ENCODE data around the gene FIBP. TPM values are rescaled to one million over a fixed set of nuclear protein-coding genes. Genes with fewer than 3 reads are reported as not detected.

FIBP gene
- total and polyA plus RNA-seq, 9 donors: 47.1 to 63.8 (median 59.2) TPM

- H3K36me3 ChIP-seq (ENCODE audit: control insufficient read depth, insufficient read depth, low read length): peaks cover 48% of the 10 kb centered on the region
- H3K9me3 ChIP-seq (replicated peaks; ENCODE audit: control insufficient read depth, low read depth, low read length): no peaks in the 10 kb centered on the region
- H3K27me3 ChIP-seq (ENCODE audit: control insufficient read depth, insufficient read depth, low read length): no peaks in the 10 kb centered on the region
- DNase-seq: no peak
- H3K4me3 ChIP-seq (ENCODE audit: low read length): no peak overlapping the region
- 84% methylated on average over 22 of the region's 28 CpGs for WGBS (ENCODE audit: insufficient coverage)
- peaks cover 19% of the 10 kb centered on the region for H3K4me1 ChIP-seq (ENCODE audit: control insufficient read depth, insufficient read depth, low read length)
- no peak overlapping the region for H3K27ac ChIP-seq (ENCODE audit: low read length)
Observed at GRCh38 chr11:65883786-65884715, 4.2 kb downstream of the FIBP start.

- no peaks in the 10 kb centered on the region for H3K9me3 ChIP-seq (replicated peaks; ENCODE audit: control insufficient read depth, low read depth, low read length)
- peaks cover 48% of the 10 kb centered on the region for H3K36me3 ChIP-seq (ENCODE audit: control insufficient read depth, insufficient read depth, low read length)
- H3K27ac ChIP-seq (ENCODE audit: low read length): no peak overlapping the region
- peak; percentile 10 for DNase-seq
- no peaks in the 10 kb centered on the region for H3K27me3 ChIP-seq (ENCODE audit: control insufficient read depth, insufficient read depth, low read length)
- H3K4me3 ChIP-seq (ENCODE audit: low read length): no peak overlapping the region
- 85% methylated on average over 7 of the region's 13 CpGs for WGBS (ENCODE audit: insufficient coverage)
- H3K4me1 ChIP-seq (ENCODE audit: control insufficient read depth, insufficient read depth, low read length): peaks cover 14% of the 10 kb centered on the region
Observed at GRCh38 chr11:65883058-65883761, 5.1 kb downstream of the FIBP start.

DNA sequence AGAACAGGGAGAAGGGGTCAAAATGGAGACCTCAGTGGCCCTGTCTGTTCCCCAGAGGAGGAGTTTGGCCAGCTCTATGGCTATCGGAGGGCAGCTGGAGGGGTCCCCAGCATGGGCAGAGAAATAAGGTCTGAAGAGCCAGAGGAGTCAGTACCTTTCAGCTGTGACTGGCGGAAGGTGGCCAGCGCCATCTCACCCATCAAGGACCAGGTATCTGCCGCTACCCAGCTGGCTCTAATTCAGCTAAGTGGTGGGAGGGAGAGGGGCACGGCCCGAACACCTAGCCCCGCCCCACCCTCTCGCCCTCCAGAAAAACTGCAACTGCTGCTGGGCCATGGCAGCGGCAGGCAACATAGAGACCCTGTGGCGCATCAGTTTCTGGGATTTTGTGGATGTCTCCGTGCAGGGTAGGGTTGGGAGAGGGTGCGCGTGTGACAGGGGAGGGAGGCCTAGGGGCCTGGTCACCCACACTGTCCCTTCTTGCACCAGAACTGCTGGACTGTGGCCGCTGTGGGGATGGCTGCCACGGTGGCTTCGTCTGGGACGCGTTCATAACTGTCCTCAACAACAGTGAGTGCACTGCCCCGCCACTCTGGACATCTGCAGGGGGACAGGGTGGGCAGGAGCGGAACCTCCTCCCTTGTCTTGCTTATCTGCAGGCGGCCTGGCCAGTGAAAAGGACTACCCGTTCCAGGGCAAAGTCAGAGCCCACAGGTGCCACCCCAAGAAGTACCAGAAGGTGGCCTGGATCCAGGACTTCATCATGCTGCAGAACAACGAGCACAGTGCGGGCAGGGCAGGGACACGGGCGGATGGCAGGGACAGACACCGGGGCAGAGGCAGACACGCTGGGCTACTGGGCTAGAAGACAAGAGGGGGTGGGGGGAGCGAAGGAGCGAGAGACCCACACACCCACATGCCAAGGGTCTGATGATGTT, 5.9 kb downstream of the FIBP start:
- no peaks in the 10 kb centered on the region for H3K27me3 ChIP-seq (ENCODE audit: control insufficient read depth, insufficient read depth, low read length)
- 93% methylated on average over 20 of the region's 30 CpGs for WGBS (ENCODE audit: insufficient coverage)
- H3K36me3 ChIP-seq (ENCODE audit: control insufficient read depth, insufficient read depth, low read length): peaks cover 48% of the 10 kb centered on the region

GRCh38 chr11:65880844-65881421, 7.3 kb downstream of the FIBP start:
- no peak overlapping the region for H3K27ac ChIP-seq (ENCODE audit: low read length)
- DNase-seq: no peak
- 81% methylated on average over 4 of the region's 7 CpGs for WGBS (ENCODE audit: insufficient coverage)
- H3K36me3 ChIP-seq (ENCODE audit: control insufficient read depth, insufficient read depth, low read length): peaks cover 38% of the 10 kb centered on the region
- peaks cover 6% of the 10 kb centered on the region for H3K4me1 ChIP-seq (ENCODE audit: control insufficient read depth, insufficient read depth, low read length)
- no peaks in the 10 kb centered on the region for H3K27me3 ChIP-seq (ENCODE audit: control insufficient read depth, insufficient read depth, low read length)
- H3K9me3 ChIP-seq (replicated peaks; ENCODE audit: control insufficient read depth, low read depth, low read length): no peaks in the 10 kb centered on the region
- no peak overlapping the region for H3K4me3 ChIP-seq (ENCODE audit: low read length)

More for the DNA sequence above, 5.9 kb downstream of the FIBP start:
- DNase-seq: no peak
- Histone ChIP-seq H3K9me3 (replicated peaks; ENCODE audit: control insufficient read depth, low read depth, low read length) (no peaks in the 10 kb centered on the region), H3K4me3 (ENCODE audit: low read length) (no peak overlapping the region), H3K4me1 (ENCODE audit: control insufficient read depth, insufficient read depth, low read length) (peaks cover 8% of the 10 kb centered on the region), H3K27ac (ENCODE audit: low read length) (no peak overlapping the region)

GRCh38 chr11:65880027-65880426, 8.2 kb downstream of the FIBP start:
- Histone ChIP-seq H3K4me1 (ENCODE audit: control insufficient read depth, insufficient read depth, low read length) (peaks cover 6% of the 10 kb centered on the region), H3K27me3 (ENCODE audit: control insufficient read depth, insufficient read depth, low read length) (no peaks in the 10 kb centered on the region), H3K9me3 (replicated peaks; ENCODE audit: control insufficient read depth, low read depth, low read length) (no peaks in the 10 kb centered on the region), H3K4me3 (ENCODE audit: low read length) (no peak overlapping the region), H3K27ac (ENCODE audit: low read length) (no peak overlapping the region), H3K36me3 (ENCODE audit: control insufficient read depth, insufficient read depth, low read length) (peaks cover 29% of the 10 kb centered on the region)
- no peak for DNase-seq
- WGBS (ENCODE audit: insufficient coverage): 72% methylated on average over 6 of the region's 7 CpGs

DNA sequence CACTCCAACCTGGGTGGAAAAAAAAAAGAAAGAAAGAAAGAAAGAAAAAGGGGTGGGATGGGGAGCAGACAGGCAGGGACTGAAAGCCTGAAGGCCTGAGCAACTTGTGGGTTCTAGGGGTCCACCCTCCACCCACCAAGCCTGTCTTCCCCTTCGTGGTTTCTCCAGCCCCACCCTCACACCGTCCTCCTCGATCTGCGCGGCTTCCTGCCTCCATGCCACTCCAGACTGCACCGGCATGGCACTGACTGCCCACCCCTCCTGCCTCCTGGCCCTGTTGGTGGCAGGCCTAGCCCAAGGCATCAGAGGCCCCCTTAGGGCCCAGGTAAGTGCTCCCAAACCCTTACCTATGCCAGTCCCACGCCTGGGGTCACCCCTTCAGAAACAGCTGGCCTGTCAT, 8.7 kb downstream of the FIBP start, which contains the start of gene CTSW:
TSS of gene CTSW (plus strand) at position 221 of the 400 bp plus-strand sequence. CDS start at position 239, 18 bp downstream.
- 80% methylated on average over 5 of the region's 7 CpGs for WGBS (ENCODE audit: insufficient coverage)
- no peak within 1 kb of the TSS for H3K27ac ChIP-seq (ENCODE audit: low read length)
- H3K36me3 ChIP-seq (ENCODE audit: control insufficient read depth, insufficient read depth, low read length): peaks cover 25% of the 10 kb centered on the region
- no peaks in the 10 kb centered on the region for H3K9me3 ChIP-seq (replicated peaks; ENCODE audit: control insufficient read depth, low read depth, low read length)
- no peak for DNase-seq
- H3K27me3 ChIP-seq (ENCODE audit: control insufficient read depth, insufficient read depth, low read length): no peaks in the 10 kb centered on the region
- no peak within 1 kb of the TSS for H3K4me3 ChIP-seq (ENCODE audit: low read length)
- H3K4me1 ChIP-seq (ENCODE audit: control insufficient read depth, insufficient read depth, low read length): peaks cover 4% of the 10 kb centered on the region

GRCh38 chr11:65873318-65874156, 14.7 kb downstream of the FIBP start:
- DNase-seq: peak; percentile 96
- no peaks in the 10 kb centered on the region for H3K9me3 ChIP-seq (replicated peaks; ENCODE audit: control insufficient read depth, low read depth, low read length)
- WGBS (ENCODE audit: insufficient coverage): under 1% methylated on average over 34 of the region's 54 CpGs

DNA sequence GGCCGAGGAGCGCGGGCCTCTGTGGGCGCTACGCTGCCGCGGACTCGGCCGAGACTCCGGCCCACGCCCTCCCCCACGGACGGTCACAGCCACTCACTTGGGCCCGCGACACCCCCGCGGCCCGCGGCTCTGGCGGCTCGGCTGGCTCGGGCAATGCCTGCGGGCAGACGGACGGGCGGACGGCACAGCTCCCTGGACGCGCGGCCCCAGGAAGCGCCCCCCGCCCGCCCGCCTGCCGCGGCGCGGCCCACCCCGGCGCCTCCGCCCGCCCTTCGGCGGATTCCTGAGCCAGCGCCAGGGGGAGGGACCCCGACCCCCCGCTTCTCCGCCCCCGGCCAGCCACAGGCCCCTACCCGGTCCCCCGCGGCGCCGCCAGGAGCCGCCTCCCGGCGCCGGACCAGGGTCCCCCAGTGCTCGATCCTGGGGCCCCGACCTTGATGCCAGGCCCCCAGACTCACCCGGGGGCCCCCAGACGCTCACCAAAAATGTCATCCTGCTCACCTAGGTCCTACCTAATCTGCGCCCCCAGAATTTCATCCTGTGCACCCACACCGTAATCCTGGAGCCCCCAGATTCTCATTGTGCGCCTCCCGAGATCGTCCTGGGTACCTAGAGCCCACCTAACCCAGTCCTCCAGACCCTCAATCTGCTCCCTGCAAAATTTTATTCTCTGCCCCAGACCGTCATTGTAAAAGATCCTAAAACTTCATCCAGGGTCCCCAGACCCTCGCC, 15.5 kb downstream of the FIBP start, which contains the start of gene EFEMP2:
TSS of gene EFEMP2 (minus strand) at position 215 of the 732 bp plus-strand sequence. CDS start 446 bp downstream, outside the sequence.
- Histone ChIP-seq H3K4me3 (ENCODE audit: low read length) (peak within 1 kb of the TSS; percentile 68), H3K4me1 (ENCODE audit: control insufficient read depth, insufficient read depth, low read length) (peaks cover 33% of the 10 kb centered on the region), H3K27me3 (ENCODE audit: control insufficient read depth, insufficient read depth, low read length) (no peaks in the 10 kb centered on the region), H3K9me3 (replicated peaks; ENCODE audit: control insufficient read depth, low read depth, low read length) (no peaks in the 10 kb centered on the region), H3K27ac (ENCODE audit: low read length) (peak within 1 kb of the TSS; percentile 93), H3K36me3 (ENCODE audit: control insufficient read depth, insufficient read depth, low read length) (peaks cover 36% of the 10 kb centered on the region)
- DNase-seq: peak; percentile 88
- WGBS (ENCODE audit: insufficient coverage): 0% methylated on average over 40 of the region's 69 CpGs

More at GRCh38 chr11:65873318-65874156, 14.7 kb downstream of the FIBP start:
- H3K27me3 ChIP-seq (ENCODE audit: control insufficient read depth, insufficient read depth, low read length): no peaks in the 10 kb centered on the region
- H3K4me1 ChIP-seq (ENCODE audit: control insufficient read depth, insufficient read depth, low read length): peaks cover 33% of the 10 kb centered on the region
- peak overlapping the region; percentile 60 for H3K4me3 ChIP-seq (ENCODE audit: low read length)
- H3K27ac ChIP-seq (ENCODE audit: low read length): peak overlapping the region; percentile 93
- H3K36me3 ChIP-seq (ENCODE audit: control insufficient read depth, insufficient read depth, low read length): peaks cover 28% of the 10 kb centered on the region
